ENCODE measurements around the gene CETN3.
A peak's percentile ranks its signal among the peaks of the same experiment; 100 is the strongest.

CETN3 gene

DNA sequence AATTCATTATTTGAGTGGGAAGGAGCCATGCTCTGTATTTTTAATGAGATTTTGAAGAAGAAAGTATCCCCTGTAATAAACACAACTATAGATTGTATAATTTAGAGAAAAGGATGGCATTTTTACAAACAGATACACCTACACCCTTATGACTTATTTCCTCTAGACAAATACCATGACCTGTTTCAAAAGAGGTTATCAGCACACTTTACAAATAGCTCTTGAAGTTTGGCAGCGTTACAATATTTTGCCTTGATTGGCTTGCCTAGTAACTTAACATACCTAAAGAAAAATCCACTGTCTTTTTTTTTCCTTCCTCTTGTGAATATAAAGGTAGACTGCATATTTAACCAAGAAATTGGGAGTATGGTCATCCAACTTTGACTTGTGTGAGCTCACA is 28.5 kb upstream of the CETN3 start:
- Histone ChIP-seq H3F3A (ENCODE audit: insufficient read depth, low read length) (no peaks in the 10 kb centered on the region), H3K9me3 (replicated peaks; ENCODE audit: insufficient read depth, low read length) (no peaks in the 10 kb centered on the region), H3K79me2 (ENCODE audit: low read length) (no peaks in the 10 kb centered on the region), H3K4me3 (ENCODE audit: low read length) (no peak overlapping the region), H2AFZ (ENCODE audit: low read length) (no peak overlapping the region), H3K9me2 (replicated peaks; ENCODE audit: insufficient read depth, low read length) (no peaks in the 10 kb centered on the region), H4K20me1 (ENCODE audit: insufficient read depth, low read length) (no peaks in the 10 kb centered on the region), H3K36me3 (replicated peaks; ENCODE audit: insufficient read depth, low read length) (no peaks in the 10 kb centered on the region), H3K4me2 (ENCODE audit: low read depth, low read length) (no peak overlapping the region), H3K9ac (ENCODE audit: low read length) (no peak overlapping the region), H3K4me1 (ENCODE audit: low read length) (no peaks in the 10 kb centered on the region), H3K27ac (ENCODE audit: low read length) (no peak overlapping the region), H3K27me3 (replicated peaks; ENCODE audit: insufficient read depth, low read length) (no peaks in the 10 kb centered on the region)
- TF ChIP-seq, protein P1, sequence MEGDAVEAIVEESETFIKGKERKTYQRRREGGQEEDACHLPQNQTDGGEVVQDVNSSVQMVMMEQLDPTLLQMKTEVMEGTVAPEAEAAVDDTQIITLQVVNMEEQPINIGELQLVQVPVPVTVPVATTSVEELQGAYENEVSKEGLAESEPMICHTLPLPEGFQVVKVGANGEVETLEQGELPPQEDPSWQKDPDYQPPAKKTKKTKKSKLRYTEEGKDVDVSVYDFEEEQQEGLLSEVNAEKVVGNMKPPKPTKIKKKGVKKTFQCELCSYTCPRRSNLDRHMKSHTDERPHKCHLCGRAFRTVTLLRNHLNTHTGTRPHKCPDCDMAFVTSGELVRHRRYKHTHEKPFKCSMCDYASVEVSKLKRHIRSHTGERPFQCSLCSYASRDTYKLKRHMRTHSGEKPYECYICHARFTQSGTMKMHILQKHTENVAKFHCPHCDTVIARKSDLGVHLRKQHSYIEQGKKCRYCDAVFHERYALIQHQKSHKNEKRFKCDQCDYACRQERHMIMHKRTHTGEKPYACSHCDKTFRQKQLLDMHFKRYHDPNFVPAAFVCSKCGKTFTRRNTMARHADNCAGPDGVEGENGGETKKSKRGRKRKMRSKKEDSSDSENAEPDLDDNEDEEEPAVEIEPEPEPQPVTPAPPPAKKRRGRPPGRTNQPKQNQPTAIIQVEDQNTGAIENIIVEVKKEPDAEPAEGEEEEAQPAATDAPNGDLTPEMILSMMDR (IDR thresholded peaks at IDR 0.05; ENCODE audit: low read length) = no peak
- TF ChIP-seq EZH2 (optimal IDR thresholded peaks at IDR 0.05; ENCODE audit: low read depth, low read length) (no peak), EZH2phosphoT487 (IDR thresholded peaks at IDR 0.05; ENCODE audit: low read length) (no peak)
- no peak for DNase-seq

DNA sequence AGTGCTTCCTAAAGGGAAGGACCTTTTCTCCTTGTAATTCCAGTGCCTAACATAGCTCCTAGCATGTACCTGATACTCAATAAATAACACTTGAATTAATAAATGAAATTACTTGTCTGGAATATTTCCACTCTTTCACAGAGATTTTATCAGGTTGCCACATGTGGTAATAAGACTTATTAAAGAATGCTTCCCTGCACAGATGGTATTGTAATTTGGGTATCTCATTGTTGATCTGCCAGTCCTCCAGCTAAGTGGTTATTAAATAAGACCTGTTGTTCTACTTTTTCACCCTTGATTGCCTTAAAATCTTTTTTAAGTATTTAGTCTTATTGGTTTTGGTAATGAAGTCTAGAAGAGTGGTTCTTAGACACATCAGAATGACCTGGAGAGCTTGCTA is 28.1 kb upstream of the CETN3 start:
- H3F3A ChIP-seq (ENCODE audit: insufficient read depth, low read length) = no peaks in the 10 kb centered on the region
- H3K9me3 ChIP-seq (replicated peaks; ENCODE audit: insufficient read depth, low read length) = no peaks in the 10 kb centered on the region
- no peaks in the 10 kb centered on the region for H4K20me1 ChIP-seq (ENCODE audit: insufficient read depth, low read length)
- no peaks in the 10 kb centered on the region for H3K79me2 ChIP-seq (ENCODE audit: low read length)
- no peak overlapping the region for H3K27ac ChIP-seq (ENCODE audit: low read length)
- H3K36me3 ChIP-seq (replicated peaks; ENCODE audit: insufficient read depth, low read length) = no peaks in the 10 kb centered on the region
- no peaks in the 10 kb centered on the region for H3K4me1 ChIP-seq (ENCODE audit: low read length)
- no peak for TF ChIP-seq EZH2phosphoT487 (IDR thresholded peaks at IDR 0.05; ENCODE audit: low read length)
- TF ChIP-seq, protein P1 (IDR thresholded peaks at IDR 0.05; ENCODE audit: low read length) = no peak
- TF ChIP-seq EZH2 (optimal IDR thresholded peaks at IDR 0.05; ENCODE audit: low read depth, low read length) = no peak
- H3K4me3 ChIP-seq (ENCODE audit: low read length) = no peak overlapping the region
- no peaks in the 10 kb centered on the region for H3K9me2 ChIP-seq (replicated peaks; ENCODE audit: insufficient read depth, low read length)
- no peaks in the 10 kb centered on the region for H3K27me3 ChIP-seq (replicated peaks; ENCODE audit: insufficient read depth, low read length)
- H3K4me2 ChIP-seq (ENCODE audit: low read depth, low read length) = no peak overlapping the region
- no peak overlapping the region for H2AFZ ChIP-seq (ENCODE audit: low read length)
- H3K9ac ChIP-seq (ENCODE audit: low read length) = no peak overlapping the region
- no peak for DNase-seq

DNA sequence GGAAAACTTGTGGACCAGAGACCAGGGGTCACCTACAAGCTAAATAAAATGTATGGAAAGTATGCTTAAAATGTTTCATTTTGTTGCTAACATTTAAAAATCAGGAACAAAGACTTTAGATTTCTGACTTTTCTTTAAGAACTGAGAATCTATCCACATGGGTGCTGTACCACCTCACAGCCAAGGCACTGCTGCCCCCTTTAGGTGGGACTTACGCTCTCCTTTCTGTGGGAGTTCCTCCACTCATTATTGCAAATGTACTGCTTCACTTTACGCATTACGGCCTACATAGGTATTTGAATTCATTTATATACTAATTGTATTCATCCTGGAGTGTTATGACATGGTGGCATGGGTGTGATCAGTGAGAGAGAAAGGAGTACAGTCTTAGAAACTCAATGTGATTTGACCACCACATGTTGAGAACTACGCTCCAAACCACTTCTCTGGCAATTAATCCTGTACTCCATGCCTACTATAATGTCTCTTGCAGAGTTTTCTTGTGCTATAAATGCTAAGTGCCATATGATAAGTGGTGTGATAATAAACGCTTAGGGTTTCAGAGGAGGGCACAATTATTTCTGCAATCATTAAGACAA is 24.7 kb upstream of the CETN3 start:
- Histone ChIP-seq H4K20me1 (ENCODE audit: insufficient read depth, low read length) (no peaks in the 10 kb centered on the region), H3K27me3 (replicated peaks; ENCODE audit: insufficient read depth, low read length) (no peaks in the 10 kb centered on the region), H3K9ac (ENCODE audit: low read length) (no peak overlapping the region), H3K79me2 (ENCODE audit: low read length) (no peaks in the 10 kb centered on the region), H3K4me1 (ENCODE audit: low read length) (no peaks in the 10 kb centered on the region), H3K9me2 (replicated peaks; ENCODE audit: insufficient read depth, low read length) (no peaks in the 10 kb centered on the region), H3K36me3 (replicated peaks; ENCODE audit: insufficient read depth, low read length) (no peaks in the 10 kb centered on the region), H3K4me3 (ENCODE audit: low read length) (no peak overlapping the region), H3F3A (ENCODE audit: insufficient read depth, low read length) (no peaks in the 10 kb centered on the region), H3K9me3 (replicated peaks; ENCODE audit: insufficient read depth, low read length) (no peaks in the 10 kb centered on the region), H3K27ac (ENCODE audit: low read length) (no peak overlapping the region), H2AFZ (ENCODE audit: low read length) (no peak overlapping the region), H3K4me2 (ENCODE audit: low read depth, low read length) (no peak overlapping the region)
- no peak for TF ChIP-seq EZH2 (optimal IDR thresholded peaks at IDR 0.05; ENCODE audit: low read depth, low read length)
- no peak for TF ChIP-seq EZH2phosphoT487 (IDR thresholded peaks at IDR 0.05; ENCODE audit: low read length)
- TF ChIP-seq, protein P1 (IDR thresholded peaks at IDR 0.05; ENCODE audit: low read length) = peak; percentile 79
- peak; percentile 63 for DNase-seq
